ENCODE measurements around the gene CDC6. TPM values are rescaled to one million over a fixed set of nuclear protein-coding genes. Genes with fewer than 3 reads are reported as not detected.

Gene CDC6
- total RNA-seq, 1 donor from 2014 or later, result 4.7 TPM

GRCh38 chr17:40326014-40326831, 38.5 kb downstream of the CDC6 start:
- TF ChIP-seq CTCF (IDR thresholded peaks at IDR 0.05; ENCODE audit: partially characterized antibody, unreplicated experiment), result no peak
- H3K4me1 Mint-ChIP-seq (ENCODE audit: low read depth, unreplicated experiment), result peaks cover 18% of the 10 kb centered on the region
- no peaks in the 10 kb centered on the region for H3K9me3 Mint-ChIP-seq (ENCODE audit: unreplicated experiment)
- H3K4me3 Mint-ChIP-seq (ENCODE audit: unreplicated experiment), result peak overlapping the region; percentile 30
- no peaks in the 10 kb centered on the region for H3K27me3 Mint-ChIP-seq (ENCODE audit: unreplicated experiment)
- no peaks in the 10 kb centered on the region for H3K36me3 Mint-ChIP-seq (ENCODE audit: unreplicated experiment)
- DNase-seq, result no peak
- H3K27ac Mint-ChIP-seq (ENCODE audit: unreplicated experiment), result no peak overlapping the region

GRCh38 chr17:40326832-40327199, 39.1 kb downstream of the CDC6 start:
- no peaks in the 10 kb centered on the region for H3K36me3 Mint-ChIP-seq (ENCODE audit: unreplicated experiment)
- TF ChIP-seq CTCF (IDR thresholded peaks at IDR 0.05; ENCODE audit: partially characterized antibody, unreplicated experiment), result no peak
- no peak overlapping the region for H3K4me3 Mint-ChIP-seq (ENCODE audit: unreplicated experiment)

GRCh38 chr17:40327244-40327729, 39.6 kb downstream of the CDC6 start:
- Mint-ChIP-seq H3K9me3 (ENCODE audit: unreplicated experiment) (no peaks in the 10 kb centered on the region), H3K27me3 (ENCODE audit: unreplicated experiment) (no peaks in the 10 kb centered on the region), H3K4me3 (ENCODE audit: unreplicated experiment) (no peak overlapping the region), H3K4me1 (ENCODE audit: low read depth, unreplicated experiment) (peaks cover 16% of the 10 kb centered on the region), H3K36me3 (ENCODE audit: unreplicated experiment) (no peaks in the 10 kb centered on the region), H3K27ac (ENCODE audit: unreplicated experiment) (no peak overlapping the region)
- TF ChIP-seq CTCF (IDR thresholded peaks at IDR 0.05; ENCODE audit: partially characterized antibody, unreplicated experiment), result no peak
- no peak for DNase-seq

More at GRCh38 chr17:40326832-40327199, 39.1 kb downstream of the CDC6 start:
- Mint-ChIP-seq H3K4me1 (ENCODE audit: low read depth, unreplicated experiment) (peaks cover 16% of the 10 kb centered on the region), H3K9me3 (ENCODE audit: unreplicated experiment) (no peaks in the 10 kb centered on the region), H3K27me3 (ENCODE audit: unreplicated experiment) (no peaks in the 10 kb centered on the region), H3K27ac (ENCODE audit: unreplicated experiment) (no peak overlapping the region)
- DNase-seq, result no peak

- no peak for TF ChIP-seq CTCF (IDR thresholded peaks at IDR 0.05; ENCODE audit: partially characterized antibody, unreplicated experiment)
- DNase-seq, result no peak
- no peaks in the 10 kb centered on the region for H3K36me3 Mint-ChIP-seq (ENCODE audit: unreplicated experiment)
- H3K27me3 Mint-ChIP-seq (ENCODE audit: unreplicated experiment), result peaks cover 3% of the 10 kb centered on the region
- H3K9me3 Mint-ChIP-seq (ENCODE audit: unreplicated experiment), result no peaks in the 10 kb centered on the region
- H3K27ac Mint-ChIP-seq (ENCODE audit: unreplicated experiment), result no peak overlapping the region
- H3K4me1 Mint-ChIP-seq (ENCODE audit: low read depth, unreplicated experiment), result peaks cover 15% of the 10 kb centered on the region
- no peak overlapping the region for H3K4me3 Mint-ChIP-seq (ENCODE audit: unreplicated experiment)
Measured at GRCh38 chr17:40327735-40328385, 40.2 kb downstream of the CDC6 start.

- H3K36me3 Mint-ChIP-seq (ENCODE audit: unreplicated experiment), result no peaks in the 10 kb centered on the region
- no peak overlapping the region for H3K27ac Mint-ChIP-seq (ENCODE audit: unreplicated experiment)
- TF ChIP-seq CTCF (IDR thresholded peaks at IDR 0.05; ENCODE audit: partially characterized antibody, unreplicated experiment), result no peak
- no peak for DNase-seq
- no peaks in the 10 kb centered on the region for H3K9me3 Mint-ChIP-seq (ENCODE audit: unreplicated experiment)
- H3K27me3 Mint-ChIP-seq (ENCODE audit: unreplicated experiment), result peaks cover 3% of the 10 kb centered on the region
- H3K4me3 Mint-ChIP-seq (ENCODE audit: unreplicated experiment), result no peak overlapping the region
- H3K4me1 Mint-ChIP-seq (ENCODE audit: low read depth, unreplicated experiment), result peaks cover 10% of the 10 kb centered on the region
Measured at GRCh38 chr17:40328386-40328766, 40.7 kb downstream of the CDC6 start.
